Measurements from ENCODE around the gene MAP3K6. TPM values are rescaled to one million over a fixed set of nuclear protein-coding genes. Genes with fewer than 3 reads are reported as not detected.
"Not testable (repeated sequence)": the region's sequence is repeated elsewhere in the genome, so short reads cannot be mapped to it uniquely, and the experiment has no call there.

The MAP3K6 gene
- total RNA-seq, 1 donor from 2014 or later: 1.1 TPM

DNA sequence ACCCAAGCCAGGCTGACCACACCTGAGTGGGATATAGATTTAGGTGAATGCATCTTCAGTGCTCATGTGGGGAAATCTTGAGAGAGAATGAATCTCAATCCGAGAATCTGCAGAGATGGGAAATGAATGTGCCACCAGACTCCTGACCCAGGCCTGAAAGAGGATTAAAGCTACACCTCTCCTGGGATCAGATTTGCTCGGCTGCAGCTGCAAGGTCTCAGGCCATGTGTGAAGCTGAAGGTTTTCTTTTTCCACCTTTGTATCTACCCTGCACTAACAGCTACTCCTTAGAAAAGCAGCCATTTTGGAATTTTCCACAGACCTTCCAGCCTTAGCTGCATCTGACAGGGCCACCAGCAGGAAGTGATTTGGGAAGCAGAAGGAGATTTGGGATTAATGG lies 43.9 kb upstream of the MAP3K6 start:
- no peaks in the 10 kb centered on the region for H3K27me3 Mint-ChIP-seq
- H3K9me3 Mint-ChIP-seq (ENCODE audit: low read depth): no peaks in the 10 kb centered on the region
- peaks cover 27% of the 10 kb centered on the region for H3K36me3 Mint-ChIP-seq (ENCODE audit: insufficient read depth)
- H3K27ac Mint-ChIP-seq: no peak overlapping the region
- no peak overlapping the region for H3K4me3 Mint-ChIP-seq (ENCODE audit: low read depth)
- DNase-seq (ENCODE audit: low spot score, unreplicated experiment): no peak
- H3K4me1 Mint-ChIP-seq (ENCODE audit: low read depth): peaks cover 10% of the 10 kb centered on the region
- TF ChIP-seq, protein P1, sequence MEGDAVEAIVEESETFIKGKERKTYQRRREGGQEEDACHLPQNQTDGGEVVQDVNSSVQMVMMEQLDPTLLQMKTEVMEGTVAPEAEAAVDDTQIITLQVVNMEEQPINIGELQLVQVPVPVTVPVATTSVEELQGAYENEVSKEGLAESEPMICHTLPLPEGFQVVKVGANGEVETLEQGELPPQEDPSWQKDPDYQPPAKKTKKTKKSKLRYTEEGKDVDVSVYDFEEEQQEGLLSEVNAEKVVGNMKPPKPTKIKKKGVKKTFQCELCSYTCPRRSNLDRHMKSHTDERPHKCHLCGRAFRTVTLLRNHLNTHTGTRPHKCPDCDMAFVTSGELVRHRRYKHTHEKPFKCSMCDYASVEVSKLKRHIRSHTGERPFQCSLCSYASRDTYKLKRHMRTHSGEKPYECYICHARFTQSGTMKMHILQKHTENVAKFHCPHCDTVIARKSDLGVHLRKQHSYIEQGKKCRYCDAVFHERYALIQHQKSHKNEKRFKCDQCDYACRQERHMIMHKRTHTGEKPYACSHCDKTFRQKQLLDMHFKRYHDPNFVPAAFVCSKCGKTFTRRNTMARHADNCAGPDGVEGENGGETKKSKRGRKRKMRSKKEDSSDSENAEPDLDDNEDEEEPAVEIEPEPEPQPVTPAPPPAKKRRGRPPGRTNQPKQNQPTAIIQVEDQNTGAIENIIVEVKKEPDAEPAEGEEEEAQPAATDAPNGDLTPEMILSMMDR (IDR thresholded peaks at IDR 0.05; ENCODE audit: unreplicated experiment): no peak

- no peaks in the 10 kb centered on the region for H3K9me3 Mint-ChIP-seq (ENCODE audit: low read depth)
- no peaks in the 10 kb centered on the region for H3K27me3 Mint-ChIP-seq
- TF ChIP-seq, protein P1 (IDR thresholded peaks at IDR 0.05; ENCODE audit: unreplicated experiment): no peak
- H3K36me3 Mint-ChIP-seq (ENCODE audit: insufficient read depth): peaks cover 22% of the 10 kb centered on the region
- no peak for DNase-seq (ENCODE audit: low spot score, unreplicated experiment)
- no peak overlapping the region for H3K27ac Mint-ChIP-seq
- H3K4me1 Mint-ChIP-seq (ENCODE audit: low read depth): no peaks in the 10 kb centered on the region
- H3K4me3 Mint-ChIP-seq (ENCODE audit: low read depth): no peak overlapping the region
Observed at GRCh38 chr1:27409669-27410068, 42.9 kb upstream of the MAP3K6 start.

DNA sequence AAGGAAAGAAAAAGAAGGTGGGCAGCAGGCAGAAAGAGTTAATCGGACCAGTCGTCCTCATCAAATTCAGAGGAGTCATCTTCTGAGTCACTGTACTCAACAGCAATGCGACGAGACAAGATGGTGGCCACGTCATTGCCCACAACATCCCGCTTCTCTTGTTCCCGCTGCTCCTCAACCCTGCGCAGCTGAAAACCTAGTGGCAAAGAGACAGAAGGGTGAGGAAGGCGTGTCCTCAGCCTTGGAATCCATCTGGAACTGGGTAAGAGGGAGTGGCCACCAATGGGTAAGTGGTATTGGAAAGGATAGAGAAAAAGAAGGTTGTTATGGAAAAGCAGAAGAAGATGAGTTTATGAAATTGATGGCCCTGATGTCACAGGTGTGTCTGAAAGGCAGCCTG lies 41.4 kb upstream of the MAP3K6 start:
- no peak for DNase-seq (ENCODE audit: low spot score, unreplicated experiment)
- no peak overlapping the region for H3K4me3 Mint-ChIP-seq (ENCODE audit: low read depth)
- TF ChIP-seq, protein P1 (IDR thresholded peaks at IDR 0.05; ENCODE audit: unreplicated experiment): no peak
- no peaks in the 10 kb centered on the region for H3K4me1 Mint-ChIP-seq (ENCODE audit: low read depth)
- no peaks in the 10 kb centered on the region for H3K9me3 Mint-ChIP-seq (ENCODE audit: low read depth)
- H3K36me3 Mint-ChIP-seq (ENCODE audit: insufficient read depth): peaks cover 15% of the 10 kb centered on the region
- H3K27ac Mint-ChIP-seq: no peak overlapping the region
- H3K27me3 Mint-ChIP-seq: no peaks in the 10 kb centered on the region

DNA sequence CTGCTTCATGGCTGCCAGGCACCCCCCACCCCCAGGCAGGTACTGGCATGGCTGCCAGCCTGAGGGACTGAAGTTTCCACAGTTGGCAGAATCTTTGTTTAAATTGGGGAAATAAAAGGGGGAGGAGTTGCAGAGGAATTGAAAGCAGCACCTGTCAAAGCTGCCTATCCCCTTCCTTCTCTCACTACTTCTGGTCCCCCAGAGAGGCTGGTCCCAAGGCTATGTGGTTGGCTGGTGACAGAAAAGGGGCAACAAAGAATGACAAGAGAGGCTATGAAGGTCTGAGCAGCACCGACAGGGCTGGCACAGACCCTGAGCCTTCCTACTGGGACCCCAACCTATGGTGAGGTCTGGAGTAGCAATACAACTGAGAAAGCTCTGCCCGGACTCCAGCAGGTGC lies 40.0 kb upstream of the MAP3K6 start:
- not testable (repeated sequence) for H3K27ac Mint-ChIP-seq; H3K4me3 Mint-ChIP-seq (ENCODE audit: low read depth); H3K9me3 Mint-ChIP-seq (ENCODE audit: low read depth); H3K27me3 Mint-ChIP-seq; H3K36me3 Mint-ChIP-seq (ENCODE audit: insufficient read depth); H3K4me1 Mint-ChIP-seq (ENCODE audit: low read depth); DNase-seq (ENCODE audit: low spot score, unreplicated experiment)

DNA sequence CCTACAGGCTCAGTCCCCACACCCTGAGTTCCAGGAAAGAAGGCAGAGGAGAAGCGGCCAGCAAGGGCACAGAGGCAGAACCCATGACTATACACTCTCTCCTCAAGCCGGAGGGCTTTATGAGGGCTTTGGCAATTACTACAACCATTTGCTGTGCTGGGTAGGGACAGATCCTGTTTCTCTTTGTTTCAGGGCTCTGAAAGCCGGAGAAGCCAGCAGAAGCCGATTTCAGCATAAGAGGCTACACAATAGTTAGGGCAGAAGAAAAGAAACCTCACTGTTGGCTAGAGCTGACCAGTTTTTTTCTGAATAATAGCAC lies 39.6 kb upstream of the MAP3K6 start:
- no peaks in the 10 kb centered on the region for H3K27me3 Mint-ChIP-seq
- peaks cover 9% of the 10 kb centered on the region for H3K36me3 Mint-ChIP-seq (ENCODE audit: insufficient read depth)
- TF ChIP-seq, protein P1 (IDR thresholded peaks at IDR 0.05; ENCODE audit: unreplicated experiment): no peak
- no peak for DNase-seq (ENCODE audit: low spot score, unreplicated experiment)
- H3K27ac Mint-ChIP-seq: no peak overlapping the region
- H3K4me1 Mint-ChIP-seq (ENCODE audit: low read depth): peaks cover 2% of the 10 kb centered on the region
- H3K9me3 Mint-ChIP-seq (ENCODE audit: low read depth): no peaks in the 10 kb centered on the region
- no peak overlapping the region for H3K4me3 Mint-ChIP-seq (ENCODE audit: low read depth)

GRCh38 chr1:27405598-27406361 lies 39.0 kb upstream of the MAP3K6 start:
- not testable (repeated sequence) for H3K27me3 Mint-ChIP-seq; H3K4me1 Mint-ChIP-seq (ENCODE audit: low read depth); H3K9me3 Mint-ChIP-seq (ENCODE audit: low read depth); H3K27ac Mint-ChIP-seq; DNase-seq (ENCODE audit: low spot score, unreplicated experiment); H3K4me3 Mint-ChIP-seq (ENCODE audit: low read depth); H3K36me3 Mint-ChIP-seq (ENCODE audit: insufficient read depth)
